DND-41 (cell line): ENCODE results near the gene NKX2-3.

ENCODE experiments used
- EZH2 ChIP-seq: IDR thresholded peaks from 3 replicates; pipeline ENCODE4 v1.6.1; 2012; ENCODE audit warnings: borderline replicate concordance, low read depth, mild to moderate bottlenecking, moderate library complexity, low read length, inconsistent platforms; ENCODE audit not compliant: severe bottlenecking
- TF ChIP-seq, protein P1 (sequence below): IDR thresholded peaks from 2 replicates; pipeline ENCODE4 v1.5.1; 2012; ENCODE audit warnings: borderline replicate concordance, low read length, moderate library complexity, mild to moderate bottlenecking; ENCODE audit not compliant: poor library complexity, severe bottlenecking; ENCODE audit errors: extremely low read depth

DNA sequence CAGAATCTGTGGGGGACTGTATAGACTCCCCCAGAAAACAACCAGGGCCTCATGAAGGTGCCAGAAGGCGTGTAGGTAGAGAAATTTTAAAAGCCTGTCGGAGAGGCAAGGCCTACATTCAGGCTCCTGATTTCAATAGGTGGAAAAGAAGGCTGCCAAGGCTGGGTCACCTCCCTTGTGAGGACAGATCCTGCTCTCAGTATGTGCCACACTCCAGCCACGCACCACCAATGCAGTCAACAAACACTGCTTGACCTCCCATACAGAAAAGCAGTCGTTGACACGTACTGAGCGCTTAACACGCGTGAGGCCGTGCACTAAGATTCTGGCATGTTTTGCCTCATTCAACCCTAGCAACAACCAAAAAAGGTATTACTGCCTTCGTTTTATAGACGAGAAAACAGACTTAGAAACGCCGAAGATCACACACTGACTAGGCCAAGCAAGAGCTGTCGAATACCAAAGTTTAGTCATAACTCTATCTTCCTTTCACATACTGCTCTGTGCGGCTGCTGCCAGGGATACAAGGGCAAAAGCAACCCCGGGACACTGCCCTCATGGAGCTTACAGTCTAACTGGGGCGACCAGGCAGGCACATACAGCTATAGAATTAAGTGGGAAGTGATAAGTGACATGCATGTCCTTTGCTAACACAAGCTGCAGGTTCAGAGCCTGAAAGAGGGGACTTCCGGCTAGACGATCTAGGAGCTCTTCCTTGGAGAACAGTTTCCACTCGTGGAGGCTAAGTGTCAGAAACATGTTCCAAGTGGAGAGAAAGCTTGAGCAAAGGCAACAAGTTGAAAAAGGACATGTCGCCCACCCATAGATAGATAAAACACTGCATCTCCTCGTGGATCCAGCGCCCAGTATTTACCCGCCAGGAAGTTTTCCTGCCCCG is 797 bp upstream of the NKX2-3 start:
- TF ChIP-seq, protein P1, sequence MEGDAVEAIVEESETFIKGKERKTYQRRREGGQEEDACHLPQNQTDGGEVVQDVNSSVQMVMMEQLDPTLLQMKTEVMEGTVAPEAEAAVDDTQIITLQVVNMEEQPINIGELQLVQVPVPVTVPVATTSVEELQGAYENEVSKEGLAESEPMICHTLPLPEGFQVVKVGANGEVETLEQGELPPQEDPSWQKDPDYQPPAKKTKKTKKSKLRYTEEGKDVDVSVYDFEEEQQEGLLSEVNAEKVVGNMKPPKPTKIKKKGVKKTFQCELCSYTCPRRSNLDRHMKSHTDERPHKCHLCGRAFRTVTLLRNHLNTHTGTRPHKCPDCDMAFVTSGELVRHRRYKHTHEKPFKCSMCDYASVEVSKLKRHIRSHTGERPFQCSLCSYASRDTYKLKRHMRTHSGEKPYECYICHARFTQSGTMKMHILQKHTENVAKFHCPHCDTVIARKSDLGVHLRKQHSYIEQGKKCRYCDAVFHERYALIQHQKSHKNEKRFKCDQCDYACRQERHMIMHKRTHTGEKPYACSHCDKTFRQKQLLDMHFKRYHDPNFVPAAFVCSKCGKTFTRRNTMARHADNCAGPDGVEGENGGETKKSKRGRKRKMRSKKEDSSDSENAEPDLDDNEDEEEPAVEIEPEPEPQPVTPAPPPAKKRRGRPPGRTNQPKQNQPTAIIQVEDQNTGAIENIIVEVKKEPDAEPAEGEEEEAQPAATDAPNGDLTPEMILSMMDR: no peak
- no peak for TF ChIP-seq EZH2
